HG03571 (cell line): ENCODE data around the gene KRT37.

Experiments
- ATAC-seq: cut with Tn5 transposase; IDR thresholded peaks from one replicate; pipeline ENCODE4 v1.9.1; 2021; ENCODE audit not compliant: unreplicated experiment

The KRT37 gene

GRCh38 chr17:41424111-41424635, at the start of gene KRT37:
TSS of gene KRT37 (minus strand) at chr17:41424585. CDS start at chr17:41424523, 62 bp downstream.
- ATAC-seq, result no peak

- no peak for ATAC-seq
Observed at GRCh38 chr17:41468346-41468745, 44.0 kb upstream of the KRT37 start.

GRCh38 chr17:41467561-41467960, 43.2 kb upstream of the KRT37 start:
- ATAC-seq, result no peak

- no peak for ATAC-seq
Observed at GRCh38 chr17:41466988-41467387, 42.6 kb upstream of the KRT37 start, which contains the start of gene KRT32. TSS of gene KRT32 (minus strand) at chr17:41467386. CDS start at chr17:41467325, 61 bp downstream.

GRCh38 chr17:41464682-41465081, 40.3 kb upstream of the KRT37 start:
- ATAC-seq, result no peak

- ATAC-seq, result no peak
Observed at GRCh38 chr17:41464173-41464572, 39.8 kb upstream of the KRT37 start.

- no peak for ATAC-seq
Observed at GRCh38 chr17:41463746-41464145, 39.4 kb upstream of the KRT37 start.

GRCh38 chr17:41462705-41463104, 38.3 kb upstream of the KRT37 start:
- no peak for ATAC-seq

GRCh38 chr17:41457676-41458075, 33.3 kb upstream of the KRT37 start:
- no peak for ATAC-seq

GRCh38 chr17:41456204-41456603, 31.8 kb upstream of the KRT37 start:
- no peak for ATAC-seq

GRCh38 chr17:41455236-41455635, 30.9 kb upstream of the KRT37 start:
- ATAC-seq, result no peak

GRCh38 chr17:41453066-41453465, 28.7 kb upstream of the KRT37 start:
- no peak for ATAC-seq

- no peak for ATAC-seq
Observed at GRCh38 chr17:41452281-41452680, 27.9 kb upstream of the KRT37 start.

GRCh38 chr17:41451154-41451728, 26.9 kb upstream of the KRT37 start:
- ATAC-seq, result no peak

- ATAC-seq, result no peak
Observed at GRCh38 chr17:41449008-41449407, 24.6 kb upstream of the KRT37 start.

- no peak for ATAC-seq
Observed at GRCh38 chr17:41448506-41448905, 24.1 kb upstream of the KRT37 start.

GRCh38 chr17:41446806-41447205, 22.4 kb upstream of the KRT37 start:
- no peak for ATAC-seq

- ATAC-seq, result no peak
Observed at GRCh38 chr17:41444640-41445039, 20.3 kb upstream of the KRT37 start.

- ATAC-seq, result no peak
Observed at GRCh38 chr17:41444186-41444585, 19.8 kb upstream of the KRT37 start.

GRCh38 chr17:41442739-41443138, 18.4 kb upstream of the KRT37 start:
- ATAC-seq, result no peak

GRCh38 chr17:41440531-41441033, 16.2 kb upstream of the KRT37 start, which contains the start of gene KRT38:
TSS of gene KRT38 (minus strand) at chr17:41440983. CDS start at chr17:41440921, 62 bp downstream.
- no peak for ATAC-seq

GRCh38 chr17:41439375-41439774, 15.0 kb upstream of the KRT37 start:
- ATAC-seq, result no peak

GRCh38 chr17:41437769-41438168, 13.4 kb upstream of the KRT37 start:
- ATAC-seq, result no peak
